GM13976 (cell line): ENCODE measurements around the gene VIM.

Source experiments
- DNase-seq: peaks from one replicate; pipeline ENCODE4 v3.0.0; 2012; ENCODE audit warnings: low spot score
- in situ Hi-C: fragments of 300-500 bp; cut with MboI; formaldehyde crosslinking; loops from one replicate; pipeline ENCODE4 v1.12.0; 2022; ENCODE audit warnings: low sequenced_read_pairs, mixed read lengths, inconsistent platforms; ENCODE audit not compliant: unreplicated experiment
- TF ChIP-seq, protein P1 (sequence below): IDR thresholded peaks from 2 replicates; pipeline ENCODE4 v1.5.1; 2012; ENCODE audit warnings: borderline replicate concordance, mild to moderate bottlenecking; ENCODE audit not compliant: insufficient read depth; ENCODE audit errors: extremely low read depth, missing control alignments, control extremely low read depth

VIM gene

DNA sequence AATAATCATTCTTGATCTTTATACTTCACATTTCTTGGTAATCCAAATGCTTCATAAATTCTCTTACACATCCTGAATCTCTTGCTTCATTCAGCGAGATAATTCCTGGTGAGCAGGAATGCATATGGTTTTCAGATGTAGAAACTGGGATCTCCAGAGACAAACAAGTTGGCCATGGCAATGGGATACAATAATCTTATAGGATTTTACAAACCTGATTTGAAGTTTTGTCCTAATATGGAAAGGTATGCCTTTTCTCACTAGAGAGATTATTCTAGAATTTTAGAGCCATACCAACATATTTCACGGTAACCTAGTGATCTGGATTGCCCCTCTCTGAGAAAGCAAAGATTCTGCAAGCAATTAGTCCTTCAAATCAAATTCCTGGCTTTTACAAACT lies 13.5 kb upstream of the VIM start:
- no peak for DNase-seq
- TF ChIP-seq, protein P1, sequence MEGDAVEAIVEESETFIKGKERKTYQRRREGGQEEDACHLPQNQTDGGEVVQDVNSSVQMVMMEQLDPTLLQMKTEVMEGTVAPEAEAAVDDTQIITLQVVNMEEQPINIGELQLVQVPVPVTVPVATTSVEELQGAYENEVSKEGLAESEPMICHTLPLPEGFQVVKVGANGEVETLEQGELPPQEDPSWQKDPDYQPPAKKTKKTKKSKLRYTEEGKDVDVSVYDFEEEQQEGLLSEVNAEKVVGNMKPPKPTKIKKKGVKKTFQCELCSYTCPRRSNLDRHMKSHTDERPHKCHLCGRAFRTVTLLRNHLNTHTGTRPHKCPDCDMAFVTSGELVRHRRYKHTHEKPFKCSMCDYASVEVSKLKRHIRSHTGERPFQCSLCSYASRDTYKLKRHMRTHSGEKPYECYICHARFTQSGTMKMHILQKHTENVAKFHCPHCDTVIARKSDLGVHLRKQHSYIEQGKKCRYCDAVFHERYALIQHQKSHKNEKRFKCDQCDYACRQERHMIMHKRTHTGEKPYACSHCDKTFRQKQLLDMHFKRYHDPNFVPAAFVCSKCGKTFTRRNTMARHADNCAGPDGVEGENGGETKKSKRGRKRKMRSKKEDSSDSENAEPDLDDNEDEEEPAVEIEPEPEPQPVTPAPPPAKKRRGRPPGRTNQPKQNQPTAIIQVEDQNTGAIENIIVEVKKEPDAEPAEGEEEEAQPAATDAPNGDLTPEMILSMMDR, result no peak
- in situ Hi-C loops, result no loop called here

DNA sequence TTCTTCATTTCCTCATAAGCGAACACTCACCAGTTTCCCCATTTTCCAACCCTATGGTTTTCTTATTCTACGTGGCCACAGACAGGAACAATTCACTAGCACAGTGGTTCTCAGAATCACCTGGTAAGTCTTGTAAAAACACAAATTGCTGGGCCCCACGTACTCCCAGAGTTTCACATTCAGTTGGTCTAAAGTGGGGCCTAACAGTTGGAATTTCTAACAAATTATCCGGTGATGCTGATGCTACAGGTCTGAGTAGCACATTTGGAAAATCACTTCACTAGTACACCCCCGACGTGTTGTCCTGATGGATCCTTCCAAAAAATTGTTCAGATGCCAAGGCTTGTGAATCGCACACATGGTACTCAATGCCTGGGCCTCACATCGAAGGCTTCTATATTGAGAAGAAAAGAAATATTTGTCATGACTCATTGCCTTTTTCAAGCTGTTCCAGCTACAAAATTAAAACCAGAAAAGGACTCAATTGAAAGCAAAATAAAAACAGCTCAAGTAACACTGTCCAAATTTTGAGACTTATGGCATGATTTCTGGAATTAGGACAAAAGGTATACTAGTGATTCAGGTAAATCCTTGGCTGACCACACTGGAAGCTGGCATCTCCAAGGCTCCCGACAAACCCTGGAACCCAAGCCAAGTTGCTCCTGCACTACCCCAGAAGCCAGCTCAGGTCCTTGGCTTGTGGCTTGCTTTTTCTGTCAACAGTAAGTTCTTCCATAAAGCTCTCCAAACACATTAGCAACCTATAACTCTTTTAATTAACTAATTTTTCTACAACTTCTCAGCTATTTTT lies 12.9 kb upstream of the VIM start:
- in situ Hi-C loops, result no loop called here
- no peak for DNase-seq
- TF ChIP-seq, protein P1, result no peak

DNA sequence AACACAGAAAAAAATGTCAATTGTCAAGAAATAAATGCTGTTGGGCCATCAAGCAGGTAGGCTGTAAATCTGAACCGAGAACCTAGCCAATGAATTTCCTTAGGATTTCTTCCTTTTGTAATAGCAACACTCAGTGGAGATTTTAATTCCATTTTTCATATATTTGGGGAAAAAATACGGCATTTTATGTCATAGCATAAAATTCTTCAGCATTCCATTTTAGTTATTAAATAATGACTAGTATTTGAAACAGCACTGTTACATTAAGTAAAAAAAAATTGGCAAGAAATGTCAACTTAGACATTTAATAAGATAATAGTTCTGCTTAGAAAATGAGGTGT lies 12.3 kb upstream of the VIM start:
- no peak for DNase-seq
- TF ChIP-seq, protein P1, result no peak
- in situ Hi-C loops, result no loop called here

DNA sequence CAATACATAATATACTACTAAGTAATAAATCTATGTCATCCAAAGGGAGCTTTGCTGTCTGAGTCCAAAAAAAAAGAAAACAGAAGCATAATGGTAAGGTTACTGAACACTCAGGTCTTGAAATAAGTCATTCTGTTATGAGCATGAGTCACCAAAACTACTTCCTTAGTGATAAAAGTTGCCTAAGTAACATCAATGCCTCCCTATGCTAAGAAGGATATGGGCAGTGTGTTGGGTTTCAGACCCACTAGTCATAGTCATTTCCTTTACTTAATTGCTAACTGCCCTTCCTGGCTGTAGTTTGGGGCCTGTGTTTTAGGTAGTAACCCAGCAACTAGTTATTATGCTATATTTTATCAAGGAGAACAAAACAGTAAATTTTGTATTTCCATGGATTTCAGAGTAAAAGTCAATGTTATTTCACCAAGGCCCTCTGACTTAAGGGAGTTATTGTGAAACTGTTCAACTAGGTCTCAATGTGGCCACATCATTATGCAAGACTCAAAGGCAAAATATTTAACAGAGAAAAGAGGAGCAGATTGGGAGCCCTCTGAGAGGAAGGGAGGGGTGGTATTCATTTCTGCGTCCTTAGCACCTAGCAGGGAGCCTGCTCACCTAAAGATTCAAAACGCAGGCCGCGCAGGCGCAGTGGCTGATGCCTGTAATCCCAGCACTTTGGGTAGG lies 11.7 kb upstream of the VIM start:
- TF ChIP-seq, protein P1, result no peak
- in situ Hi-C loops, result no loop called here
- DNase-seq, result peak; percentile 62

DNA sequence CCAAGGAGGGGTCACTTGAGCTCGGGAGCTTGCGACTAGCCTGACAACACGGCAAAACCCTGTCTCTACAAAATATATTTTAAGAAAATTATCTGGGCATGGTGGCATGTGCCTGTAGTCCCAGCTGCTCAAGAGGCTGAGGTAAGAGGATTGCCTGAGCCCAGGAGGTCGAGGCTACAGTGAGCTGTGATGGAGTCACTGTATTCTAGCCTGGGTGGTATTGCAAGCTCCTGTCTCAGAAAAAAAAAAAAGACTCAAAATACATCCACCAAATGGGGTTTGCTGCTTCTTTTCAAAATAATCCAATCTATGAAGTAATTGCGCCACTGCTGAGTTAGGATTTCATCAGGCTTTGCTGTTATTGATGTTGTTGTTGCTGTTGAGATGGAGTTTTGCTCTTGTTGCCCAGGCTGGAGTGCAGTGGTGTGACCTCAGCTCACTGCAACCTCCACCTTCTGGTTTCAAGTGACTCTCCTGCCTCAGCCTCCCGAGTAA lies 11.1 kb upstream of the VIM start:
- TF ChIP-seq, protein P1, result no peak
- DNase-seq, result no peak
- in situ Hi-C loops, result no loop called here

DNA sequence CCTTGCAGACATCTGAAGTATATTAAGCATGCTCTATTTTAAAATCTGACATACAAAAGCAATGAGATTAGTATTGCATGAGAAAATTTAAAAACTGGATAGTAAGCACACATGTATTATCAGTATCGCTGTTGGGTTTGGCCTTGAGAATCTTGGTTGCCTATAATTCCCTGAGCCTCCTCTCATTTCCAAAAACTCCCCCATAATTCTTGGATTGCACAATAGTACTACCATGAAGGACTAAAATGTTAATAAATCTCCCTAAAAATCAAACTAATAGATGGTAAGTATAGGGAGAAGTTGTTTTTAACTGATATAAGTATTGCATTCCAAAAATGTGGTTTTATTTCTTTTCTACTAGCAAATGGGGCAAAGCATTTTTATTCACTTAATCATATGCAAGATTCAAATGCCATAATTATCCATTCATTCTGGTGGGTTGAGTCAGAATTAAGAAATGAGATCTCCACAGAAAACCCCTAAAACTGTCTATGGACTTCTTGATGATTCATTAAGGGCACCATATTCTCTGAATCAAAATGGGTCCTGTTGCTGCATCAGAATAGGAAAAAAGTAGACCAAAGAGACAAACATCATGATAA lies 10.3 kb upstream of the VIM start:
- DNase-seq, result no peak
- TF ChIP-seq, protein P1, result no peak
- in situ Hi-C loops, result no loop called here
